GM12878 (cell line): ENCODE results near the gene MPRIP.

Experiments used
- BACH1 ChIP-seq: fragments of 450-650 bp; IDR thresholded peaks from 2 replicates; pipeline ENCODE4 v1.6.1; 2017; ENCODE audit warnings: mild to moderate bottlenecking, borderline replicate concordance
- EZH2 ChIP-seq: IDR thresholded peaks from 2 replicates; pipeline ENCODE4 v1.6.1; 2012; ENCODE audit warnings: low read depth, mild to moderate bottlenecking, control low read depth, inconsistent platforms, low read length, borderline replicate concordance; ENCODE audit not compliant: control insufficient read depth
- PAX8 ChIP-seq: fragments of 450-650 bp; IDR thresholded peaks from 2 replicates; pipeline ENCODE4 v1.6.1; 2017; ENCODE audit warnings: mild to moderate bottlenecking, moderate library complexity
- TAF1 ChIP-seq: IDR thresholded peaks from 2 replicates; pipeline ENCODE4 v1.6.1; 2011; ENCODE audit warnings: mild to moderate bottlenecking, low read depth, low read length, borderline replicate concordance
- TCF7 ChIP-seq: IDR thresholded peaks from 2 replicates; pipeline ENCODE4 v1.6.1; 2014; ENCODE audit warnings: antibody characterized with exemption, borderline replicate concordance
- TF ChIP-seq, protein P1 (sequence below), 3 experiments: IDR thresholded peaks in 2 of 3; conservative IDR thresholded peaks in 1 of 3; 2 replicates each; pipeline ENCODE4 v1.5.1; 2011; ENCODE audit warnings: low read depth in 3 of 3, low read length in 3 of 3, mild to moderate bottlenecking in 3 of 3, control low read depth in 2 of 3, moderate library complexity in 2 of 3, inconsistent platforms in 1 of 3, mixed read lengths in 1 of 3; ENCODE audit not compliant: control insufficient read depth in 2 of 3, insufficient read depth in 1 of 3; ENCODE audit errors: extremely low read depth in 1 of 3
- TF ChIP-seq, protein P2 (sequence below): IDR thresholded peaks from 2 replicates; pipeline ENCODE4 v1.6.1; 2011; ENCODE audit warnings: borderline replicate concordance, low read depth, mild to moderate bottlenecking, moderate library complexity, mixed read lengths, low read length; ENCODE audit not compliant: insufficient read depth; ENCODE audit errors: extremely low read length

DNA sequence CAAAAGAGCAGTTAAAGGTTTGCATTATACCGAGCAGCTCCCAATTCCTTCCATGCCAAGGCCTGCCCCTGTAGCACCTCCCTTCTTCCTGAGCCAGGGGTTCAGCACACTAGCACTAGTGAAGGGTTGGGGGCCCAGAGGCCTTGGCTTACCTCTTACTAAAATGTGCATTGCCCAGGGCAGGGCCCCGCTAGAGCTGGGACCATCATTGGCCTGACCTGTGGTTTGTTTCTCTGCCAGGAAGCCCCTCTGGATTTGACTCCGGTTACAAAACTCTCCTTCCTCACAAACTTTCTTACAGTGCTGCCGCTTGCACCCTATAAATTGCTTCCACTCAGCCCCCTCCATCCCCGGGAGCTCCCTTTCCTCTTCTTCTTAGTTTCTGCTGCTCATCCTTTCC lies 33.8 kb downstream of the MPRIP start:
- TF ChIP-seq PAX8 (no peak), BACH1 (no peak), TCF7 (no peak), EZH2 (no peak), TAF1 (no peak)
- TF ChIP-seq, protein P1, sequence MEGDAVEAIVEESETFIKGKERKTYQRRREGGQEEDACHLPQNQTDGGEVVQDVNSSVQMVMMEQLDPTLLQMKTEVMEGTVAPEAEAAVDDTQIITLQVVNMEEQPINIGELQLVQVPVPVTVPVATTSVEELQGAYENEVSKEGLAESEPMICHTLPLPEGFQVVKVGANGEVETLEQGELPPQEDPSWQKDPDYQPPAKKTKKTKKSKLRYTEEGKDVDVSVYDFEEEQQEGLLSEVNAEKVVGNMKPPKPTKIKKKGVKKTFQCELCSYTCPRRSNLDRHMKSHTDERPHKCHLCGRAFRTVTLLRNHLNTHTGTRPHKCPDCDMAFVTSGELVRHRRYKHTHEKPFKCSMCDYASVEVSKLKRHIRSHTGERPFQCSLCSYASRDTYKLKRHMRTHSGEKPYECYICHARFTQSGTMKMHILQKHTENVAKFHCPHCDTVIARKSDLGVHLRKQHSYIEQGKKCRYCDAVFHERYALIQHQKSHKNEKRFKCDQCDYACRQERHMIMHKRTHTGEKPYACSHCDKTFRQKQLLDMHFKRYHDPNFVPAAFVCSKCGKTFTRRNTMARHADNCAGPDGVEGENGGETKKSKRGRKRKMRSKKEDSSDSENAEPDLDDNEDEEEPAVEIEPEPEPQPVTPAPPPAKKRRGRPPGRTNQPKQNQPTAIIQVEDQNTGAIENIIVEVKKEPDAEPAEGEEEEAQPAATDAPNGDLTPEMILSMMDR (IDR thresholded peaks at IDR 0.05 in 2 of 3, conservative IDR thresholded peaks at IDR 0.05 in 1 of 3; ENCODE audit: control insufficient read depth in 2 of 3, extremely low read depth in 1 of 3, insufficient read depth in 1 of 3, low read depth in 3 of 3, low read length in 3 of 3), result no peak
- TF ChIP-seq, protein P2, sequence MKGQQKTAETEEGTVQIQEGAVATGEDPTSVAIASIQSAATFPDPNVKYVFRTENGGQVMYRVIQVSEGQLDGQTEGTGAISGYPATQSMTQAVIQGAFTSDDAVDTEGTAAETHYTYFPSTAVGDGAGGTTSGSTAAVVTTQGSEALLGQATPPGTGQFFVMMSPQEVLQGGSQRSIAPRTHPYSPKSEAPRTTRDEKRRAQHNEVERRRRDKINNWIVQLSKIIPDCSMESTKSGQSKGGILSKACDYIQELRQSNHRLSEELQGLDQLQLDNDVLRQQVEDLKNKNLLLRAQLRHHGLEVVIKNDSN, result no peak
